ENCODE data around the gene TARBP1.
"Not testable (repeated sequence)": the region's sequence is repeated elsewhere in the genome, so short reads cannot be mapped to it uniquely, and the experiment has no call there.

Gene TARBP1

GRCh38 chr1:234520908-234521817 is 42.2 kb upstream of the TARBP1 start:
- no peak for TF ChIP-seq CTCF (IDR thresholded peaks at IDR 0.05; ENCODE audit: control insufficient read depth, insufficient read depth, low read depth, low read length, missing control alignments)
- no peak overlapping the region for H3K4me3 ChIP-seq (ENCODE audit: control insufficient read depth, low read depth, low read length)
- no peak for DNase-seq (ENCODE audit: low read depth)

DNA sequence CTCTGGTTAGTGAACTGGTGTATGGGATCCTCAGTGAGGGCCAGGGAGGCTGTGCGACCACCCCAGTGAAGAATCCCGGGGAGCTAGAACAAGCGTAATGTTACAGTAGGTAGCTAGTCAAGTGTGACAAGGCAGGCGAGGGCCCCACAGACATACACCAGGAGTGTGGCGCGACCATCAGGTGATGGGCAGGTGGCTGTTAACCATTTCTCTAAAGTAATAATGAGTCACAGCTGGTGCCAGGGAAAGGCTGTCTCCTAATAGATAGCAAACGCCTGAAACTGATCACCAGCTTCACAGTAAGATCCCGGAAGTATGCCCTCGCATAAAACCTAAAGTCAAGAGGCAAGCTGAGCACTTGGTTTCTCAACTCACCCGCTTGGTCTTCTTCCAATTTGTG is 40.5 kb upstream of the TARBP1 start:
- no peak for DNase-seq (ENCODE audit: low read depth)
- H3K4me3 ChIP-seq (ENCODE audit: control insufficient read depth, low read depth, low read length) = no peak overlapping the region
- TF ChIP-seq CTCF (IDR thresholded peaks at IDR 0.05; ENCODE audit: control insufficient read depth, insufficient read depth, low read depth, low read length, missing control alignments) = no peak

GRCh38 chr1:234518876-234519275 is 39.9 kb upstream of the TARBP1 start:
- no peak for TF ChIP-seq CTCF (IDR thresholded peaks at IDR 0.05; ENCODE audit: control insufficient read depth, insufficient read depth, low read depth, low read length, missing control alignments)
- no peak for DNase-seq (ENCODE audit: low read depth)
- no peak overlapping the region for H3K4me3 ChIP-seq (ENCODE audit: control insufficient read depth, low read depth, low read length)

DNA sequence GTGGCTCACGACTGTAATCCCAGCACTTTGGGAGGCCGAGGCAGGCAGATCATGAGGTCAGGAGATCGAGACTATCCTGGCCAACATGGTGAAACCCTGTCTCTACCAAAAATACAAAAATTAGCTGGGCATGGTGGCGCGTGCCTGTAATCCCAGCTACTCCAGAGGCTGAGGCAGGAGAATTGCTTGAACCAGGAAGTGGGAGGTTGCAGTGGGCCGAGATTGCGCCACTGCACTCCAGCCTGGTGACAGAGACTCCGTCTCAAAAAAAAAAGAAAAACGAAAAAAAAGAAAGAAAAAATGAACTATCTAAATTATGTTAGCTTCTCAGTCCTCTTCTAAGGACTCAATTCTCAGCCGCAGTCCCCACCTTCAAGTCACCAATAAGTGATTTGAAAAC is 39.1 kb upstream of the TARBP1 start:
- not testable (repeated sequence) for H3K4me3 ChIP-seq (ENCODE audit: control insufficient read depth, low read depth, low read length); DNase-seq (ENCODE audit: low read depth)

GRCh38 chr1:234517110-234517802 is 38.3 kb upstream of the TARBP1 start:
- no peak overlapping the region for H3K4me3 ChIP-seq (ENCODE audit: control insufficient read depth, low read depth, low read length)
- TF ChIP-seq CTCF (IDR thresholded peaks at IDR 0.05; ENCODE audit: control insufficient read depth, insufficient read depth, low read depth, low read length, missing control alignments) = no peak
- no peak for DNase-seq (ENCODE audit: low read depth)

- H3K4me3 ChIP-seq (ENCODE audit: control insufficient read depth, low read depth, low read length) = no peak overlapping the region
- no peak for TF ChIP-seq CTCF (IDR thresholded peaks at IDR 0.05; ENCODE audit: control insufficient read depth, insufficient read depth, low read depth, low read length, missing control alignments)
- no peak for DNase-seq (ENCODE audit: low read depth)
Observed at GRCh38 chr1:234515821-234516241, 36.9 kb upstream of the TARBP1 start.

DNA sequence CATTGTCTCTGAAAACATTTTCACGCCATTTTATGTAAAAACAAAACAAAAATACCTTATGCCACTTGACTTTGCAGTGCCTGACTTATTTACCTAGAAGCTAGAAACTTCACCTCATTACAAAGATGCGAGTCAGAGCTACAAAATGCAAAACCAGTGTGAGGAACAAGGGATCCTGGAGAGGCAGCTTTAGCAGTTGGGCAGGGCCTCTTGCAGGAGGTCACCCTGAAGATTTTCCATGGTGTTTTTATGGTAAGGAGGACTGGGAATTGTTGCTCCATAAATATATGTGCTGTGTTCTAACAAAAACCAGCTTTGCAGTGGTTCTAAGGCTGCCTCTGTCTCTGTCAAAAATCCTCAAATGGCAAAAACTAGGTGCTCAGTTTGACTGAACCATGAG is 36.4 kb upstream of the TARBP1 start:
- DNase-seq (ENCODE audit: low read depth) = no peak
- no peak overlapping the region for H3K4me3 ChIP-seq (ENCODE audit: control insufficient read depth, low read depth, low read length)
- TF ChIP-seq CTCF (IDR thresholded peaks at IDR 0.05; ENCODE audit: control insufficient read depth, insufficient read depth, low read depth, low read length, missing control alignments) = no peak
